Naive B cell (primary cell): ENCODE results near the gene TIGD4. TPM values are rescaled to one million over a fixed set of nuclear protein-coding genes. Genes with fewer than 3 reads are reported as not detected.
A peak's percentile ranks its signal among the peaks of the same experiment; 100 is the strongest.

Experiments
- ATAC-seq, 2 donors: fragments of 150-1000 bp; cut with Tn5 transposase; 2 replicates each; pipeline ENCODE4 v1.10.0; 2021; ENCODE audit warnings: low read depth in 2 of 2, mild to moderate bottlenecking in 2 of 2, moderate library complexity in 2 of 2
- DNase-seq: peaks from one replicate; pipeline ENCODE4 v3.0.0; 2022
- H3K27ac Mint-ChIP-seq, 6 donors: one replicate each; pipeline ENCODE4 v1.8.0; 2020 to 2022; ENCODE audit warnings: mild to moderate bottlenecking in 6 of 6, mixed read lengths in 6 of 6, moderate library complexity in 5 of 6, inconsistent platforms in 2 of 6
- H3K27me3 Mint-ChIP-seq, 3 donors: one replicate each; pipeline ENCODE4 v1.8.0; 2021 to 2022; ENCODE audit warnings: mixed read lengths in 3 of 3, mild to moderate bottlenecking in 1 of 3
- H3K36me3 Mint-ChIP-seq, 2 donors: one replicate each; pipeline ENCODE4 v1.8.0; 2020 to 2022; ENCODE audit warnings: mixed read lengths in 2 of 2, inconsistent platforms in 1 of 2, mild to moderate bottlenecking in 1 of 2
- H3K4me1 Mint-ChIP-seq, 3 donors: one replicate each; pipeline ENCODE4 v1.8.0; 2020 to 2022; ENCODE audit warnings: mixed read lengths in 3 of 3, inconsistent platforms in 1 of 3, mild to moderate bottlenecking in 1 of 3, moderate library complexity in 1 of 3
- H3K4me3 Mint-ChIP-seq, 8 donors: one replicate each; pipeline ENCODE4 v1.8.0; 2020 to 2022; ENCODE audit warnings: mild to moderate bottlenecking in 8 of 8, mixed read lengths in 8 of 8, moderate library complexity in 8 of 8, inconsistent platforms in 2 of 8
- H3K9me3 Mint-ChIP-seq, 7 donors: one replicate each; pipeline ENCODE4 v1.8.0; 2020 to 2022; ENCODE audit warnings: mixed read lengths in 7 of 7, mild to moderate bottlenecking in 5 of 7, inconsistent platforms in 2 of 7, moderate library complexity in 1 of 7
- polyA plus RNA-seq, 6 donors: library from polyadenylated mRNA; unstranded; fragments of 300-500 nt; fragmentation: Illumina TruSeq; gene quantifications; one replicate each; pipeline ENCODE4 v1.2.3, GENCODE V29; 2021; ENCODE audit warnings: low read depth in 6 of 6

Gene TIGD4
- polyA plus RNA-seq: under 1 TPM in 3 of 6 donors, not detected in 3; 0.09 to 0.13 (median 0.12) TPM

DNA sequence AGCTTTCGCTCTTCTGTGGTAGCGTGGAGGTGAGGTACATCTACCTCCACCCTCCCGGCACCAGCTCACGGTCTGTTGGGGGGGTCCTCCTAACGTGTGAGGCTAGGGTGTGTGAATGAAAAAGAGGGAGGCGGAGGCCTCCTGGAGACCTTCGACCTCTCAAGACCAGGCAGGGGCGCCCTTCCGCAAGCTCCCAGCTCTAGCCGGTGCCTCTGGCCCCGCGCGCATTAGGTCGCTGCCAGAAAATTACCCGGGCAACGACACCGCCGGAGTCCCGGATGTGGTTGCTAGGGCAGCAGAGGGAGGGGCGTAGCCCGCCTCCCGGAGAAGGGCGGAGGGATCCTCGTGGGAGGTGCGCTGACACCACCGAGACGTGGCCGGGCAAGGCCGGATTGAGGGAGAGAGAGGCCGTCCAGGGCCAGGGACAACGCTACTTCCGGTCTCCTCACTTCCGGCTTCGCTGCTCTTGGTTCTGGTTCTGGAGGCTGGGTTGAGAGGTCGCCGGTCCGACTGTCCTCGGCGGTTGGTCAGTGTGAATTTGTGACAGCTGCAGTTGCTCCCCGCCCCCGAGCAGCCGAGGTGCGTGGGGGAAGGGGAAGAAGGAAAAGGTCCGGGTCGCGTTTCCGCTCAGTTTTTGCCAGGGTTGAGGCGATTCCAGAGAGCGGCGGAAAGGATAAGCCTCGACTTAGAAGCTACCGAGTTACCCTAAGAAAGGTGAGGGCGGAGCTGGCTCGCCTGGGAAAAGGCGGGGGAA, at the start of gene TIGD4, which contains the start of gene ARFIP1:
Gene TIGD4 (minus strand): TSS at position 218 of the 754 bp plus-strand sequence. CDS start 8,726 bp downstream, outside the sequence.
Gene ARFIP1 (plus strand): TSS at position 442 of the 754 bp plus-strand sequence. CDS start 49,680 bp downstream, outside the sequence.
- H3K9me3 Mint-ChIP-seq: no peaks in the 10 kb centered on the region
- DNase-seq (peak; percentile 95), ATAC-seq (peak; percentile 90)
- peaks cover 49 to 66% (median 59%) of the 10 kb centered on the region in 3 donors for H3K4me1 Mint-ChIP-seq
- peak within 1 kb of the TSS; percentile 94 to 99 (median 98) for H3K4me3 Mint-ChIP-seq
- H3K36me3 Mint-ChIP-seq: no peaks in the 10 kb centered on the region
- peak within 1 kb of the TSS; percentile 92 to 99 (median 97) for H3K27ac Mint-ChIP-seq
- H3K27me3 Mint-ChIP-seq: no peaks in the 10 kb centered on the region

GRCh38 chr4:152828122-152828521, 48.6 kb upstream of the TIGD4 start:
- Mint-ChIP-seq H3K27ac (no peak overlapping the region), H3K27me3 (no peaks in the 10 kb centered on the region), H3K4me3 (no peak overlapping the region), H3K9me3 (peaks cover 0 to 32% (median 15%) of the 10 kb centered on the region in 7 donors), H3K4me1 (no peaks in the 10 kb centered on the region), H3K36me3 (peaks cover 26 to 41% of the 10 kb centered on the region in 2 donors)
- no peak for ATAC-seq
- no peak for DNase-seq

- DNase-seq: no peak
- H3K27ac Mint-ChIP-seq: no peak overlapping the region
- ATAC-seq: no peak
- peaks cover 19 to 21% of the 10 kb centered on the region in 2 donors for H3K36me3 Mint-ChIP-seq
- H3K9me3 Mint-ChIP-seq: peaks cover 0 to 32% (median 15%) of the 10 kb centered on the region in 7 donors
- no peak overlapping the region for H3K4me3 Mint-ChIP-seq
- no peaks in the 10 kb centered on the region for H3K27me3 Mint-ChIP-seq
- H3K4me1 Mint-ChIP-seq: peaks cover 0 to 3% (median 0%) of the 10 kb centered on the region in 3 donors
These were observed 45.8 kb upstream of the TIGD4 start for GRCh38 chr4:152825336-152825735.

GRCh38 chr4:152824561-152824960, 45.0 kb upstream of the TIGD4 start:
- Mint-ChIP-seq H3K27me3 (no peaks in the 10 kb centered on the region), H3K4me1 (peaks cover 0 to 5% (median 0%) of the 10 kb centered on the region in 3 donors), H3K4me3 (no peak overlapping the region), H3K27ac (peak overlapping the region in 1 of 6 donors; percentile 11), H3K36me3 (peaks cover 20 to 22% of the 10 kb centered on the region in 2 donors), H3K9me3 (peaks cover 0 to 32% (median 15%) of the 10 kb centered on the region in 7 donors)
- no peak for ATAC-seq
- no peak for DNase-seq

GRCh38 chr4:152822323-152822722, 42.8 kb upstream of the TIGD4 start:
- no peak for DNase-seq
- Mint-ChIP-seq H3K27me3 (no peaks in the 10 kb centered on the region), H3K36me3 (peaks cover 11 to 26% of the 10 kb centered on the region in 2 donors), H3K9me3 (peaks cover 0 to 20% (median 6%) of the 10 kb centered on the region in 7 donors), H3K27ac (peak overlapping the region in 1 of 6 donors; percentile 47), H3K4me3 (no peak overlapping the region), H3K4me1 (peaks cover 11 to 15% (median 11%) of the 10 kb centered on the region in 3 donors)
- no peak for ATAC-seq

DNA sequence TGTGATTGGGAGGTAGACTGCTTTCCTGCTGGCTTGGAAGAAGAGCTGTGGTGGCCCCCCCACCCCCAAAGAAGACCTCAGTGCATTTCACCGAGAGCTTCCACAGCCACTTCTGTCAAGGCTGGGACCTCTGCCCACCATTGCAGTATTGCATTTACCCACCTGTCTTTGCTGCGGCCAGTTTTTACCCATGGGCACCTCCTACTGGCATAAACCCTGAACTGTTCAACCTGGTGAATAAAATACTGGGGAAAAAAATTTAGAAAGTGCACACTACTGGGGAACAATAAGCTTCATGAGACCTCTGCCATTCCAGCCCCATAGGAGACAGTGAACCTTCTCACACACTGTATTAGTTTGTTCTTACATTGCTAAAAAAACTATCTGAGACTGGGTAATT, 40.5 kb upstream of the TIGD4 start:
- H3K4me1 Mint-ChIP-seq: peaks cover 22 to 29% (median 26%) of the 10 kb centered on the region in 3 donors
- ATAC-seq: no peak

GRCh38 chr4:152819026-152819645, 39.6 kb upstream of the TIGD4 start:
- Mint-ChIP-seq H3K27ac (no peak overlapping the region), H3K9me3 (peaks cover 5 to 34% (median 28%) of the 10 kb centered on the region in 7 donors), H3K36me3 (peaks cover 30 to 48% of the 10 kb centered on the region in 2 donors)

More for the DNA sequence above, 40.5 kb upstream of the TIGD4 start:
- Mint-ChIP-seq H3K4me3 (no peak overlapping the region), H3K27me3 (no peaks in the 10 kb centered on the region), H3K27ac (no peak overlapping the region), H3K36me3 (peaks cover 28 to 39% of the 10 kb centered on the region in 2 donors), H3K9me3 (peaks cover 5 to 25% (median 21%) of the 10 kb centered on the region in 7 donors)
- DNase-seq: no peak

DNA sequence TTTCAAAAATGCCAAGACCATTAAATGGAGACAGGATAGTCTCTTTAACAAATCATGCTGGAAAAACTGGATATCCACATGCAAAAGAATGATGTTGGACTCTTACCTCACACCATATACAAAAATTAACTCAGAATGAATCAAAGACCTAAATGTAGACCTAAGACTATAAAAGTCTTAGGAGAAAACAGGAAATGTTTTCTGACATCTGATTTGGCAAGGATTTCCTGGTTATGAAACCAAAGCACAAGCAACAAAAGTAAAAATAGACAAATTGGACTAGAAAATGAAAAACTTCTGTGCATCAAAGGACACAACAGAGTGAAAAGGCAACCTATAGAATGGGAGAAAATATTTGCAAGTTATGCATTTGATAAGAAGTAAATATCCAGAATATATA, 37.8 kb upstream of the TIGD4 start:
- Mint-ChIP-seq H3K36me3 (peaks cover 40 to 66% of the 10 kb centered on the region in 2 donors), H3K9me3 (peaks cover 14 to 51% (median 42%) of the 10 kb centered on the region in 7 donors), H3K4me1 (peaks cover 32 to 50% (median 34%) of the 10 kb centered on the region in 3 donors), H3K27me3 (no peaks in the 10 kb centered on the region), H3K4me3 (peak overlapping the region in 5 of 8 donors; percentile 23 to 69 (median 40)), H3K27ac (peak overlapping the region in 3 of 6 donors; percentile 9 to 69 (median 54))
- no peak for ATAC-seq
- no peak for DNase-seq

More at GRCh38 chr4:152819026-152819645, 39.6 kb upstream of the TIGD4 start:
- no peak for DNase-seq
- H3K4me1 Mint-ChIP-seq: peaks cover 22 to 39% (median 27%) of the 10 kb centered on the region in 3 donors
- H3K4me3 Mint-ChIP-seq: peak overlapping the region in 1 of 8 donors; percentile 5
- no peaks in the 10 kb centered on the region for H3K27me3 Mint-ChIP-seq
- no peak for ATAC-seq

DNA sequence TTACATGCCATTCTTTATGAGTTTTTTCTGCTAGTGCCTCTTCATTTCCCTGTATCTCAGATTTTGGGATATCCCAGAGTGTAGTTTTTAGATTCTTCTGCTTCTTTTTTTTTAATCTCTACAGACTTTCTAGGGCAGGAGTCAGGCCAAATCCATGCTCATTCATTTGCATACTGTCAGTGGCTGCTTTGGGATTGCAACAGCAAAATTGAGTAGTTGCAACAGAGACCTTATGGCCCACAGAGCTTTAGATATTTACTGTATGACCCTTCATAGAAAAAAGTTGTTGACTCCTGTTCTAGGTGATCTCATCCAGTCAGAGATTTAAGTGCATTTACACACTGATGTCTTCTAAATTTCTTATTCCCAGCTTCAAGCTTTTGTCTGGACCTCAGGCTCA, 35.5 kb upstream of the TIGD4 start:
- H3K4me1 Mint-ChIP-seq: peaks cover 29 to 61% (median 34%) of the 10 kb centered on the region in 3 donors
- peak overlapping the region in 1 of 6 donors; percentile 45 for H3K27ac Mint-ChIP-seq
- H3K4me3 Mint-ChIP-seq: peak overlapping the region in 2 of 8 donors; percentile 16 to 69
- ATAC-seq (no peak), DNase-seq (no peak)
- no peaks in the 10 kb centered on the region for H3K27me3 Mint-ChIP-seq
- peaks cover 55 to 81% of the 10 kb centered on the region in 2 donors for H3K36me3 Mint-ChIP-seq
- peaks cover 18 to 64% (median 50%) of the 10 kb centered on the region in 7 donors for H3K9me3 Mint-ChIP-seq

- H3K27ac Mint-ChIP-seq: peak overlapping the region in 2 of 6 donors; percentile 39 to 84
- DNase-seq: no peak
- no peak overlapping the region for H3K4me3 Mint-ChIP-seq
- H3K36me3 Mint-ChIP-seq: peaks cover 32 to 58% of the 10 kb centered on the region in 2 donors
- H3K27me3 Mint-ChIP-seq: no peaks in the 10 kb centered on the region
- ATAC-seq: no peak
- peaks cover 26 to 60% (median 37%) of the 10 kb centered on the region in 3 donors for H3K4me1 Mint-ChIP-seq
- H3K9me3 Mint-ChIP-seq: peaks cover 13 to 47% (median 34%) of the 10 kb centered on the region in 7 donors
These were observed 31.3 kb upstream of the TIGD4 start for GRCh38 chr4:152810715-152811287.

- no peak overlapping the region for H3K4me3 Mint-ChIP-seq
- peaks cover 6 to 26% (median 15%) of the 10 kb centered on the region in 7 donors for H3K9me3 Mint-ChIP-seq
- ATAC-seq (no peak), DNase-seq (no peak)
- no peaks in the 10 kb centered on the region for H3K27me3 Mint-ChIP-seq
- no peak overlapping the region for H3K27ac Mint-ChIP-seq
- peaks cover 35 to 55% (median 42%) of the 10 kb centered on the region in 3 donors for H3K4me1 Mint-ChIP-seq
- H3K36me3 Mint-ChIP-seq: peaks cover 25 to 36% of the 10 kb centered on the region in 2 donors
These were observed 29.1 kb upstream of the TIGD4 start for GRCh38 chr4:152808670-152809069.

- peak overlapping the region in 2 of 6 donors; percentile 19 to 59 for H3K27ac Mint-ChIP-seq
- H3K4me3 Mint-ChIP-seq: no peak overlapping the region
- ATAC-seq (no peak), DNase-seq (no peak)
- H3K9me3 Mint-ChIP-seq: peaks cover 0 to 13% (median 5%) of the 10 kb centered on the region in 7 donors
- peaks cover 16 to 23% of the 10 kb centered on the region in 2 donors for H3K36me3 Mint-ChIP-seq
- H3K4me1 Mint-ChIP-seq: peaks cover 30 to 56% (median 43%) of the 10 kb centered on the region in 3 donors
- no peaks in the 10 kb centered on the region for H3K27me3 Mint-ChIP-seq
These were observed 27.8 kb upstream of the TIGD4 start for GRCh38 chr4:152807294-152807829.
